Measurements from ENCODE around the gene PDLIM3.

GRCh38 chr4:185560316-185560715 is 25.0 kb upstream of the PDLIM3 start:
- TF ChIP-seq REST (IDR thresholded peaks at IDR 0.05; ENCODE audit: unreplicated experiment) (no peak), CTCF (conservative IDR thresholded peaks at IDR 0.05; ENCODE audit: low read depth in 2 of 2) (no peak), EZH2 (IDR thresholded peaks at IDR 0.05; ENCODE audit: low read depth, unreplicated experiment) (no peak), POLR2AphosphoS5 (IDR thresholded peaks at IDR 0.05; ENCODE audit: low read depth) (no peak), STAT1 (IDR thresholded peaks at IDR 0.05; ENCODE audit: unreplicated experiment) (no peak), EZH2phosphoT487 (IDR thresholded peaks at IDR 0.05; ENCODE audit: unreplicated experiment) (no peak), ZNF114 (CRISPR knock-in tag; IDR thresholded peaks at IDR 0.05) (no peak), CREB1 (CRISPR knock-in tag; IDR thresholded peaks at IDR 0.05; ENCODE audit: low read depth) (no peak), NANOG (IDR thresholded peaks at IDR 0.05; ENCODE audit: borderline replicate concordance) (no peak)

Measured in GM23338 (cell line).